Measurements from ENCODE around the gene RAD23A.

RAD23A gene

DNA sequence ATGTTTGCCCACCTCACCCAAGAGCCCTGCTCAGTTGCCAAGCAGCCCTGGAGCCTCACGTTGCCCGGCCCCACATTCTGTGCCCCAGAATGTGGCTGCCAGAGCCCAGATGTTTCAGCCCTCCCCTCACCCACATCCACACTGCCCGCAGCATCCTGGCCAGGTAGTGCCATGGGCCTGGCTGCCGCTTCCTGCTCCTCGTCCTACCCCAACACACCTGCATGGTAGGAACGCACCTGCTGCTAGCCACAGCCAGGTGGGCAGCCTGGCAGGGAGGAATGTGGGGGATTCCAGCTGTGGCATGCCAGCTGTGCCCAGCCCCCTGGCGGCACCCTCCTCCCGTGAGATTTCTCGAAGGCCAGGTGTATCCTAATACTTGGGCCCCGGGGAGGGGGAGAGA lies 42.1 kb downstream of the RAD23A start:
- no peak overlapping the region for H3K9ac ChIP-seq
- H3K36me3 ChIP-seq (ENCODE audit: insufficient read depth) = no peaks in the 10 kb centered on the region
- TF ChIP-seq, protein P1, sequence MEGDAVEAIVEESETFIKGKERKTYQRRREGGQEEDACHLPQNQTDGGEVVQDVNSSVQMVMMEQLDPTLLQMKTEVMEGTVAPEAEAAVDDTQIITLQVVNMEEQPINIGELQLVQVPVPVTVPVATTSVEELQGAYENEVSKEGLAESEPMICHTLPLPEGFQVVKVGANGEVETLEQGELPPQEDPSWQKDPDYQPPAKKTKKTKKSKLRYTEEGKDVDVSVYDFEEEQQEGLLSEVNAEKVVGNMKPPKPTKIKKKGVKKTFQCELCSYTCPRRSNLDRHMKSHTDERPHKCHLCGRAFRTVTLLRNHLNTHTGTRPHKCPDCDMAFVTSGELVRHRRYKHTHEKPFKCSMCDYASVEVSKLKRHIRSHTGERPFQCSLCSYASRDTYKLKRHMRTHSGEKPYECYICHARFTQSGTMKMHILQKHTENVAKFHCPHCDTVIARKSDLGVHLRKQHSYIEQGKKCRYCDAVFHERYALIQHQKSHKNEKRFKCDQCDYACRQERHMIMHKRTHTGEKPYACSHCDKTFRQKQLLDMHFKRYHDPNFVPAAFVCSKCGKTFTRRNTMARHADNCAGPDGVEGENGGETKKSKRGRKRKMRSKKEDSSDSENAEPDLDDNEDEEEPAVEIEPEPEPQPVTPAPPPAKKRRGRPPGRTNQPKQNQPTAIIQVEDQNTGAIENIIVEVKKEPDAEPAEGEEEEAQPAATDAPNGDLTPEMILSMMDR (conservative IDR thresholded peaks at IDR 0.05; ENCODE audit: low read depth, low read length) = no peak
- no peak overlapping the region for H3K4me3 ChIP-seq (IDR thresholded peaks at IDR 0.05; ENCODE audit: insufficient read depth, low read depth, low read length)
- no peak overlapping the region for H2AFZ ChIP-seq (ENCODE audit: low read depth)
- H4K20me1 ChIP-seq (ENCODE audit: insufficient read depth) = no peaks in the 10 kb centered on the region
- no peaks in the 10 kb centered on the region for H3K79me2 ChIP-seq (ENCODE audit: insufficient read depth, low read depth)
- H3K4me1 ChIP-seq (ENCODE audit: low read depth, poor library complexity, severe bottlenecking) = peaks cover 33% of the 10 kb centered on the region
- peaks cover 12% of the 10 kb centered on the region for H3K27me3 ChIP-seq (ENCODE audit: insufficient read depth, low read depth)
- H3K4me2 ChIP-seq = no peak overlapping the region
- no peak overlapping the region for H3K27ac ChIP-seq

DNA sequence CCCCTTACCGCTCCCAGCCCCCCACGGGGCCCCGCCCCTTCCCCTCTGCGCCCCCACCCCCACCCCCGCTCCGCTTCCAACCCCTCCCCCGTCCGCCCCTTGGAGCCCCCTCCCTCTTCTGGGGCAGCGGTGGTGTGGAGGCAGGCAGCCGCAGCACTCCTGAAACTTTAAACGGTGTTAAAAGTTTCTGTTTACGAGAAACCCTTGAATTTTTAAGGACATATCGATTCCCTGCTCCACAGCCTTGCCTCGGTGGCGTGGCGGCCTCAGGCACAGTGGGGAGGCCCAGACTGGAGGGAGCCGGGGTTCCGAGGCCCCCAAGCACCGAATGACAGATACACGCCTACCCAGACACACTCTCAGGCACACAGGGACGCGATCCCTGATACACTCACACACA lies 44.8 kb downstream of the RAD23A start:
- no peak overlapping the region for H2AFZ ChIP-seq (ENCODE audit: low read depth)
- no peak overlapping the region for H3K9ac ChIP-seq
- TF ChIP-seq, protein P1 (conservative IDR thresholded peaks at IDR 0.05; ENCODE audit: low read depth, low read length) = no peak
- H3K4me3 ChIP-seq (IDR thresholded peaks at IDR 0.05; ENCODE audit: insufficient read depth, low read depth, low read length) = no peak overlapping the region
- no peak overlapping the region for H3K4me2 ChIP-seq
- no peaks in the 10 kb centered on the region for H3K79me2 ChIP-seq (ENCODE audit: insufficient read depth, low read depth)
- no peaks in the 10 kb centered on the region for H3K36me3 ChIP-seq (ENCODE audit: insufficient read depth)
- no peaks in the 10 kb centered on the region for H4K20me1 ChIP-seq (ENCODE audit: insufficient read depth)
- H3K27ac ChIP-seq = no peak overlapping the region
- peaks cover 27% of the 10 kb centered on the region for H3K27me3 ChIP-seq (ENCODE audit: insufficient read depth, low read depth)
- H3K4me1 ChIP-seq (ENCODE audit: low read depth, poor library complexity, severe bottlenecking) = peaks cover 15% of the 10 kb centered on the region

DNA sequence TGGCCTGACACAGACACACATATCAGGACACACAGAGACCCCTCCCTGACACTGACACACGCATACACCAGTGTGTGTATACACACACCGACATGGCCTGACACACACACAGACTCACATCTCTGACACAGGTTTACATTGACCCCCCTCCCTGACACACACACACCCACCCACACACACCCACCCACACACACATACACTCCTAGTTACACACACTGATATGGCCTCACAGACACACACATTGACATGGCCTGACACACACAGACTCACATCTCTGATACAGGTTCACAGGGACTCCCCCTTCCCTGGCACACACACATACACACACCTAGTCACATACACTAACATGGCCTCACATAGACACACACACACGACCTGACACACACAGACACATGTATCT lies 45.2 kb downstream of the RAD23A start:
- H4K20me1 ChIP-seq (ENCODE audit: insufficient read depth) = no peaks in the 10 kb centered on the region
- H3K36me3 ChIP-seq (ENCODE audit: insufficient read depth) = no peaks in the 10 kb centered on the region
- H3K27ac ChIP-seq = no peak overlapping the region
- H3K9ac ChIP-seq = no peak overlapping the region
- H2AFZ ChIP-seq (ENCODE audit: low read depth) = no peak overlapping the region
- no peak overlapping the region for H3K4me2 ChIP-seq
- H3K79me2 ChIP-seq (ENCODE audit: insufficient read depth, low read depth) = no peaks in the 10 kb centered on the region
- TF ChIP-seq, protein P1 (conservative IDR thresholded peaks at IDR 0.05; ENCODE audit: low read depth, low read length) = no peak
- peaks cover 24% of the 10 kb centered on the region for H3K27me3 ChIP-seq (ENCODE audit: insufficient read depth, low read depth)
- H3K4me1 ChIP-seq (ENCODE audit: low read depth, poor library complexity, severe bottlenecking) = peaks cover 11% of the 10 kb centered on the region
- H3K4me3 ChIP-seq (IDR thresholded peaks at IDR 0.05; ENCODE audit: insufficient read depth, low read depth, low read length) = no peak overlapping the region

DNA sequence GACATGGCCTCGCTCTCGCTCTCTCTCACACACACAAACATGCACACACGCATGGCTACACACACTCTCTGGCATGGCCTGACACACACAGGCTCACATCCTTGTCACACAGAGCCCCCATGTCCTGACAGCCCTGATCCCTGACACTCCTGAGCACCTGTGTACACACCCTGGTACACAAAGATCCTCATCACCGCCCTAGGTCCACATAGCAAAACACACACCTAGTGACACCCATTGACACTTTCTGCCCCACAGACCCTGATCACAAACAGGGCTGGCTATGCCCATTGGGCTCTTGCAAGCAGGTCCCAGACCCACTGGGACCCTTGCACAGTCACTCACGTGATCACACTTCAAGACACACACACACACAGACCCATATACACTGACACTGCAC lies 45.6 kb downstream of the RAD23A start:
- Histone ChIP-seq H2AFZ (ENCODE audit: low read depth) (no peak overlapping the region), H3K4me2 (no peak overlapping the region)

More for the DNA sequence above, 45.6 kb downstream of the RAD23A start:
- Histone ChIP-seq H3K27ac (no peak overlapping the region), H3K36me3 (ENCODE audit: insufficient read depth) (no peaks in the 10 kb centered on the region), H3K79me2 (ENCODE audit: insufficient read depth, low read depth) (no peaks in the 10 kb centered on the region), H4K20me1 (ENCODE audit: insufficient read depth) (no peaks in the 10 kb centered on the region), H3K4me3 (IDR thresholded peaks at IDR 0.05; ENCODE audit: insufficient read depth, low read depth, low read length) (no peak overlapping the region), H3K9ac (no peak overlapping the region), H3K27me3 (ENCODE audit: insufficient read depth, low read depth) (peaks cover 23% of the 10 kb centered on the region), H3K4me1 (ENCODE audit: low read depth, poor library complexity, severe bottlenecking) (peaks cover 10% of the 10 kb centered on the region)
- TF ChIP-seq, protein P1 (conservative IDR thresholded peaks at IDR 0.05; ENCODE audit: low read depth, low read length) = no peak
